Loucy (cell line): Measurements from ENCODE around the gene SOX13.

ENCODE experiments used
- CTCF ChIP-seq: fragments of 200-600 bp; sonication (generic); conservative IDR thresholded peaks from 2 replicates; pipeline ENCODE4 v1.5.1; 2014; ENCODE audit warnings: mild to moderate bottlenecking, antibody characterized with exemption, low read length
- EZH2phosphoT487 ChIP-seq: fragments of 200-600 bp; IDR thresholded peaks from 2 replicates; pipeline ENCODE4 v1.6.1; 2018; ENCODE audit warnings: antibody characterized with exemption, mild to moderate bottlenecking, moderate library complexity, borderline replicate concordance

GRCh38 chr1:204076891-204077290 lies 4.0 kb downstream of the SOX13 start:
- no peak for TF ChIP-seq CTCF
- no peak for TF ChIP-seq EZH2phosphoT487
